ENCODE results near the gene ACADS.

Gene ACADS

GRCh38 chr12:120758798-120759590 lies 33.4 kb downstream of the ACADS start:
- FAIRE-seq = no peak

GRCh38 chr12:120759591-120760348 lies 34.1 kb downstream of the ACADS start:
- FAIRE-seq = no peak

DNA sequence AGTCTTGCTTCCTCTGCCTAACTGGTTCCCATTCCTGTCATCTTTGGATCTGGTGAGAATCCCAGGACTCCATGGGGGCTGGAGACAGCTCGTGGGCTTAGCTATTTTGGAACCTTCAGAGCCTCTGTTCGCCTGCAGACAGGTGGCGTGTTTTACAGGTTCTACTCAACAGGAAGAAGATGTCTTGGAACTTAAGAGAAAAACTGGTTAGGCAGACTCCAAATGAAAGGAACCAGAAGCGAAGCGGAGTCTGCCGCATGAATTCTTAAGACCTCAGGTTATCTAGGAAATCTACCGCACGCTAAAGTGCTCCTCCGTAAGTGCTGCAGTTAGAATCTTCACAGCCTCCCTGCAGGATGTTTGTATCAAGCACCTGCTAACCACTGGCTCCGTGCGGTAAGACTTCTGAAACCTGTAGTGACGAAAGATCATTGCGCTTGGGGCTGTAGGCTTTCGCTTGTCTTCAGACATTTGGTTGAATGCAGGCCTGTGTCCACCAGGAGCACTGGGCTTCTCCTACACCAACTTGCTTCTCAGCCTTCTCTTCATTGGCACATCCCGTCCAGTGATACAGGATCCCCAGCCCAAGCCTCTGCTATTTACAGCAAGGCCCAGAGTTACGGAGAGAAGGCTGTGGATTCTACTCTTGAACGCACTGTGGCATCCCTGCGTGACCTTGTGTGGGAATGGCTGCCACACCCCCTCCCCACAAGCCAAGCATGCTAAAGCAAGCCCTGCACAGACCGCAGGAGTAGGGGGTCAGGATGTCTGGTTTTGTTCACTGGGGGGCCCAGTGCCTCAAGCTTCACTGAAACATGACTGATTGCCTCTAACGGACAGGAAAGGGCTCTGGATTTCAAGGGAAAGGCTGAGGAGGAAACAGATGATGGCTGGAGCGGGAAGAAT lies 35.0 kb downstream of the ACADS start:
- FAIRE-seq = no peak

DNA sequence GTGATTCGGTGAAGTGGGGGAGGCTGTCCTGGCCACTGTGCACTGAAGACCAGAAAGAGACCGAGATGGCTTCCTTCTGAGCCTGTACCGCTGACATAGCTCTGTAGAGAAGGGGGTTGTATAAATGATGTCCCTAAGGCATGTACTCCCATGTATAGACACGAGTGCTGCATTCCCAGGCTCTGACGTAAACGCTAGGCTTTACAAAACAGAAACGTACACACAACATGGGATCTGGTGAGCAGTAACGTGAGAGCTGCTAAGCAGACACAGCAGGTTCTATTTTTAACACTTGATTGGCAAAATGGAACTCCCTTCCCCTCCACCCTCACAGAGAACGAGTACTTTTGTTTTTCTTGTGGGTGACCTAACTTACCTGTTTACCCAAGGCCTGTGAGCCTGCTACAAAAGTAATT lies 35.9 kb downstream of the ACADS start:
- no peak for FAIRE-seq

DNA sequence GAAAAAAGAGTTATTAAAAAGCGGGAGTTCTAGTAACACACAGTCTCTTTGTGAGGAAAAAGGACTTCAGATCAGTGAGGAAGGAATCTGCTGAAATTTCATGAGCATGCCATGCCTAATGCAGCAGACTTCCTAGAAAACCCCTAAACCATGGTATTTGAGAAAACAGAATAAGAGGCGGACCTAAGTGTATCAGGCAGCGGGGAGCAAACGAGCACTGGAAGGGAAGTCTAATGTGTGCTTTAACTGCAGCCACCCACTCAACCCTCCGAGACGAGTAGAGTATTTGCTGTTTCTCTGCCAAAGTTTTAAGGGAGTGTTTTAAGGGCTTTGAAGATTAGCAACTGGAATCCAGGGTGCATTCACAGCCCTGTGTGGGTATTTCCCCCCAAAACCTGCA lies 36.5 kb downstream of the ACADS start:
- no peak for FAIRE-seq

DNA sequence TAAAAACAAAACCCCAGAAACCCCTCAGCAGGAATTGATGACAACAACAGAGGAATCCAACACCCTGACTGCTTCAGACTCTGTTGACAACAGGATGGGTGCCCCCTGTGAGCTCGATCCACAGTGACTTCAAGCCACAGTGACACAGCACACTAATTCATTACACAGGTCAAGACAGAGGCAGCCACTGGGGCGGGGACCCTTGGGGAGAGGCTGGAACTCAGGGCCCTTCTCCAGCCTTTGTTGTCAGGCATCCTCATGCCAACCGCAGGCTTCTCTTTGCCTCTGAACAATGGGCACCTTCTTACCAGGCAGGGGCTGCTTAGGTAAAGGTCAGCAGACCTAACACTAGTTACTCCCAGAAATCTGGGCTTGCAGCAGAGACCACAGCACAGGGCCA lies 37.6 kb downstream of the ACADS start:
- no peak for FAIRE-seq

GRCh38 chr12:120764816-120765215 lies 39.2 kb downstream of the ACADS start:
- no peak for FAIRE-seq

GRCh38 chr12:120766566-120766965 lies 40.9 kb downstream of the ACADS start:
- FAIRE-seq = no peak

DNA sequence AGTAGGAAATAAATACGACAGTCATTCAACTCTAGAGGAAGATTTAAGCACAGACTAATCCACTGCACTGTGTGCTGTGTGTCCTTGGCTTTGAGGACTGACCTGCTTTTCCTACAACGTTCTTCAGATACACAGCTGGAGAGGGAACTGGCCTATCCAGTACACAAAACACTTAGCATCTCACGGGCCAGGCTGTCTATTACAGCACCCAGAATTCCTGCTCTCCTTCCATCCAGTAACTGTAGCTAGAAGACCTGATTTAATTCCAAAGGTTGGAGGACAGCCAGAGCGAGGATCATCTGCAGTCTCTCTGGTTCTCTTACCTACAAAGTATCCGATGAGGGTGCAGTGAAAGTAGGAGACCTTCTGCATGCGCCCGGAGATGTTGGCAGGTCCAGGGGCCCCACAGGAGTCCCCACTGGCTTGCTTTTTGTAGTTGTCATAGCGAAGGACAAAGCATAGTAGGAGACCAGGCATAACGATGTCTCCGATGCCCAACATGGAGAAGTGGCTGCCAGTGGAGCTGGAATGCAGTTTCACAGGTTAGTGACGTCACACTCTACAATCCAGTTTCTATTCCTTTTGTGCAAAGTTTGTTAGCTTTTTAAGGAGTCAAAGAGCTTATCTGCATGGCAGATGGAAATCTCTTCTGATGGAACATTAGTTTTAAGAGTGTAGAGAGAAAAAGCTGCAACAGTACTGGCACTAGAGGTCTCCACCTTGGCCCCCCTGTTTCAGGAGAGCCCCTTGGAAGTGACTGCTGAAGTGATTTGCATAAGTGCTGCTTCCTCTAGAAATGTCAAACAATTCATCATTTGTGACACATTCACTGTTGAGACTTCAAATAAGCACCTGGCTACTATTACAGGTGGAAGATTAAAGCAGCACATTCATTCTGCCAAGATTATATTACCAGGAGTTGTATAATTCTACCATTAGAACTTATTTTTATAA lies 41.7 kb downstream of the ACADS start:
- no peak for FAIRE-seq

DNA sequence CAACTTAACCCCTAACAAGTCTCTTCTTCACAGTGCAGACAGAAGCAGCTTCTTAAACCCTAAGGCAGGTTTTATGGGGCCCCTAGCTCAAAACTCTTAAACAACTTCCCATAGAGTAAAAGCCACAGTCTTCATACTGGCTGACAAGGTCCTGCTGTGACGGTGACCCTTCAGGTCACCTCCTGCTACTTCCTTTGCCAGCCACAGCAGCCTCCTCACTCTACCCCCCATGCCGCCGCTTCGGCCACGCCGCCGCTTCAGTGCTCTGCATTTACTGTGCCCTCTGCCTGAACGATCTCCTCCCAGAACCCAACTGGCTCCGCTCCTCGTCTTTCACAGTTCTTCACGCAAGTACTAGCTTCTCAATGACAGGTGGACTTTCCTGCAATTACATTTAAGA lies 45.5 kb downstream of the ACADS start:
- no peak for FAIRE-seq

DNA sequence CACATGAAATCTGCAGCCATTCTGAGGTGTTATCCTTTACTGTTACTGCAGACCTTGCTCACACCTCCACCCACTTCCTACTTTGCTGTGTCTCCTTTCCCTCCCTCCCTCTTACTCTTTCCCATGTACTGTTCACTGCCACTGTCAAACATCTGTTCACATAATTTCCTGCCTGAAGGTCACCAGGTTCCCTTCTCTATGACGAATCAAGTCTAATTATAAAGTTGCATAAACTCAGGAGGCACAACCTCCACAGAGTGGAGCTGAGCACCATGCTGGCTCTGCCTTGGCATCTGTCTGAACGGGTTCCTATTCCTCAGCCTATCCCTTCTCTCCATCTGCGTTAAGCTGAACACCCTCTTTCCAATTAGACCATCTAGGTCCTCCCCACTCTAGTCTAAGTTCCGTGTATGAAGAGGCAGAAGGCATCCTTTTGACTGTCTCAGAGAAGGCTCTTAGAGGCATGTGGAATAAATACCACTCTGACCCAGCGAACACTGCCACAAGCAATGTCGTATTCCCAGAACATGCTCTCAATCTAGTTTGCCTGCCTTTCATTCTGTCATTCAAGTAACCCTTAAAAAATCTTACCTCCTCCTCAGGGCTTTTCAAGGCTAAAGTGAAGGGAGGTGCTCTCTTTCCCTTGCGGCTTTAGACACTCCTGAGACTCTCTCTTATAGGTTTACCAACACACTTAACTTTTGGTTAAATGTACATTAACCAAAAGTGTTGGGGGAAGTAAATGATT lies 48.7 kb downstream of the ACADS start:
- FAIRE-seq = no peak

- no peak for FAIRE-seq
Measured at GRCh38 chr12:120775862-120776552, 50.4 kb downstream of the ACADS start.

- no peak for FAIRE-seq
Measured at GRCh38 chr12:120783197-120783596, 57.6 kb downstream of the ACADS start.

GRCh38 chr12:120784804-120785203 lies 59.2 kb downstream of the ACADS start:
- no peak for FAIRE-seq

DNA sequence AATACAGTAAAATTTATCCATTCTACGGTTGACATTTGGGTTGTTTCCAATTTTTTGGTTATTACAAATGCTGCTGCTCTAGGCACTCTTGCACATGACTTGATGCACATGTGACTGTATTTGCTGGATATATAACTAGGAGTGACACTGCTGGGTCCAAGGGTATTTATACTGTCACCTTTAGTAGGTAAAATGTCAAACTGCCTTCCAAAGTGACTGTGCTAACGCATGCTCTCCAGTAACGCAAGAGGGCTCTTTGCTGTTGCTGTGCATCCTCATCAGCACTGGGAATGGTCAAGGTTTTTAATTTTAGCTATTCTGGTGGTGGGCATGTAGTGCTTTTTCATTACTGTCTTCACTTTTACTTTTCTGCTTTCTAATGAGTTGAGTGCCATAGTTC lies 62.3 kb downstream of the ACADS start:
- FAIRE-seq = no peak

All from colon (tissue), 2 donors.